Fibroblast of villous mesenchyme (primary cell): ENCODE results near the gene MICAL3. TPM values are rescaled to one million over a fixed set of nuclear protein-coding genes. Genes with fewer than 3 reads are reported as not detected.

Experiments
- DNase-seq: peaks from one replicate; pipeline ENCODE4 v3.0.0-alpha.2; 2010; ENCODE audit warnings: low read depth
- H3K4me3 ChIP-seq: 2 replicates; pipeline ENCODE4 v1.5.1; 2011; ENCODE audit warnings: low read depth, mild to moderate bottlenecking, low read length
- CTCF ChIP-seq: IDR thresholded peaks from 2 replicates; pipeline ENCODE4 v1.5.1; 2012; ENCODE audit warnings: low read depth, mild to moderate bottlenecking, low read length; ENCODE audit not compliant: insufficient read depth
- total RNA-seq: library from RNA; depleted of rRNA; stranded (reverse); fragments of >200 nt; gene quantifications from 2 replicates; pipeline ENCODE4 v1.2.3, GENCODE V29; 2012

Gene MICAL3
- total RNA-seq, 1 donor: 39.7 TPM

- no peak for DNase-seq
Measured at GRCh38 chr22:17789379-17790200, 234.8 kb downstream of the MICAL3 start.

DNA sequence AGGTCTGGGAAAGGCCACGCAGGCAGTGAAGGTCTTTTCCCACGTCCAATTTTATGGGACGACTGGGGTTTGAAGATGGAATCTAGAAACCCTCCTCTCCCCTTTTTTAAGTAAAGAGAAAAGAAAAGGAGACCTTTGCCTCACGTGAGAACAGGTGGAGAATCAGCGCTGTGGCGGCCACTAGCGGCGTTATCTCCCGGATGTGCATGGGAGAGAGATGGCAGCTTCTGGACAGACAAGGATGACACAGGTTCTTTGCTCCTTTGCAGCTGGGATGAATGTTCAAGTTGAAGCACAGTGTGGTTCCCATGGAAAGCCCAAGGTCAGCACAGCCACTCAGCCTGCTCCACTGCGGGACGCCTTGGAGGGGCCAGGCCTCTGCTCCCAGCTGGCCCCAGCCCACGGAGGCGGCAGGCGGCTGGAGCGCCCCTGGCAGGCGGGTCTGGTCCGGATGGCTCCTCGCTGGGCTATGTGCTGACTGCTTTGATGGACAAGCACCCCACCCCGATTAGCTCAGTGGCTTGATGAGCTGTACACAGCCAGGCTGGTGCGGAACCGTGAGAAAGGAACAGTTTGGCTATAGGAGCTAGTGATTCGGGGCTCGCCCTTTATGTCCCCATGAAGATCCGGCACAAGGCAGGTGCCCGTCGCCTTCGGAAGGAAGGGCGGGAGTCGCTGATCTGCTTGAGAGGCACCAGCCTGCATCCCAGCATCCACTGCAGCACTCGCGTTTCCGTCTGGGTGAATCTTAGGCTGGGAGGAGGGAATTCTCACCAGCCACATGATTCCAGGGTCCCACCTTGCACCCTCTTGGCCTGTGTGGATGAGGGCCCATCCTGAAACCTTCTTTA is 235.6 kb downstream of the MICAL3 start:
- DNase-seq: no peak
- no peak for TF ChIP-seq CTCF
- H3K4me3 ChIP-seq: no peak overlapping the region

More at GRCh38 chr22:17789379-17790200, 234.8 kb downstream of the MICAL3 start:
- no peak for TF ChIP-seq CTCF
- no peak overlapping the region for H3K4me3 ChIP-seq

DNA sequence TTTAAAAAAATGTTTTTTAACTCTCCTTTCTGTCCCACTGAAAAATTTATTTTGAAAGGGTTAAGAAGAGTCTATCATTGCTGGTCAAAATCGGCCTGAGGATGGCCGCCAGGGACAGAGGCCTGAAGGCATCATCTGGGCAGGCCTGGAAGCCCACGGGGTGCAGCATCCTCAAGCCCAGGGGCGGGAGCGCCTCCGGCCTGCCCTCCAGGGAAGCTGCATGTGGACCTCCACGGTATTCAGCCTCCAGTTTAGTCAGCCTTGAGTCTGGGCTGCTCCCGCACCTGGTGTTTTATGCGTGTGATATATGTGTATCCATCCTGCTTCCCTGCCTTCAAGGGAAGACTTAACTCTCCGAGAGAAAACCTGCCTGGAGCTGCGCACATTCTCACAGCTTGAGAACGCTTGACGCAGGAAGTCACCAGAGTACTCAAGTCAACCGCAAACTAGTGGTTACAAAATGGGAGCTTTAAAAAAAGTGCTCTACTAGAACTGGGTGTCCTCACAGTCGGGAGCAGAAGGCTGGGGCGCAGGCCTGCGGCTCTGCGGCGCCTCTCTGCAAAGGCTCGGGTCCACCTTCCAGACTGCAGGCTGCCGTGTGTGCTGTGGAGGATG is 236.5 kb downstream of the MICAL3 start:
- no peak for DNase-seq
- H3K4me3 ChIP-seq: no peak overlapping the region
- TF ChIP-seq CTCF: no peak

GRCh38 chr22:17787241-17787640 is 237.1 kb downstream of the MICAL3 start:
- no peak for TF ChIP-seq CTCF
- no peak overlapping the region for H3K4me3 ChIP-seq
- DNase-seq: no peak

GRCh38 chr22:17786435-17787161 is 237.8 kb downstream of the MICAL3 start:
- no peak overlapping the region for H3K4me3 ChIP-seq
- DNase-seq: peak; percentile 30
- no peak for TF ChIP-seq CTCF
